GM19467 (cell line): ENCODE results near the gene RAP1GAP2.

Source experiments
- ATAC-seq: cut with Tn5 transposase; IDR thresholded peaks from one replicate; pipeline ENCODE4 v1.9.1; 2021; ENCODE audit warnings: mild to moderate bottlenecking, moderate library complexity; ENCODE audit not compliant: unreplicated experiment

Gene RAP1GAP2

GRCh38 chr17:2852221-2852620 is 56.0 kb downstream of the RAP1GAP2 start:
- ATAC-seq, result no peak

GRCh38 chr17:2852729-2853282 is 56.6 kb downstream of the RAP1GAP2 start:
- no peak for ATAC-seq

- no peak for ATAC-seq
Observed at GRCh38 chr17:2853283-2854142, 57.3 kb downstream of the RAP1GAP2 start.

- ATAC-seq, result no peak
Observed at GRCh38 chr17:2854143-2855055, 58.2 kb downstream of the RAP1GAP2 start.

- ATAC-seq, result no peak
Observed at GRCh38 chr17:2855063-2855600, 58.9 kb downstream of the RAP1GAP2 start.

- no peak for ATAC-seq
Observed at GRCh38 chr17:2856727-2857126, 60.5 kb downstream of the RAP1GAP2 start.

GRCh38 chr17:2860045-2860444 is 63.8 kb downstream of the RAP1GAP2 start:
- ATAC-seq, result no peak

GRCh38 chr17:2860883-2861282 is 64.6 kb downstream of the RAP1GAP2 start:
- no peak for ATAC-seq

- no peak for ATAC-seq
Observed at GRCh38 chr17:2862197-2862596, 66.0 kb downstream of the RAP1GAP2 start.

GRCh38 chr17:2863204-2863603 is 67.0 kb downstream of the RAP1GAP2 start:
- ATAC-seq, result no peak

- no peak for ATAC-seq
Observed at GRCh38 chr17:2865228-2865627, 69.0 kb downstream of the RAP1GAP2 start.

GRCh38 chr17:2867441-2868424 is 71.5 kb downstream of the RAP1GAP2 start:
- ATAC-seq, result no peak

GRCh38 chr17:2869604-2870003 is 73.4 kb downstream of the RAP1GAP2 start:
- no peak for ATAC-seq

GRCh38 chr17:2871205-2871604 is 75.0 kb downstream of the RAP1GAP2 start:
- no peak for ATAC-seq

GRCh38 chr17:2871720-2872119 is 75.5 kb downstream of the RAP1GAP2 start:
- no peak for ATAC-seq

- ATAC-seq, result no peak
Observed at GRCh38 chr17:2872282-2872681, 76.0 kb downstream of the RAP1GAP2 start.

GRCh38 chr17:2874189-2874686 is 78.0 kb downstream of the RAP1GAP2 start:
- no peak for ATAC-seq

GRCh38 chr17:2875608-2876007 is 79.4 kb downstream of the RAP1GAP2 start:
- ATAC-seq, result no peak

- ATAC-seq, result no peak
Observed at GRCh38 chr17:2876467-2876866, 80.2 kb downstream of the RAP1GAP2 start.

GRCh38 chr17:2878751-2879254 is 82.6 kb downstream of the RAP1GAP2 start:
- ATAC-seq, result no peak
